HG02885 (cell line): ENCODE measurements around the gene AUTS2.
A peak's percentile ranks its signal among the peaks of the same experiment; 100 is the strongest.

ENCODE experiments used
- ATAC-seq: cut with Tn5 transposase; IDR thresholded peaks from one replicate; pipeline ENCODE4 v1.9.1; 2021; ENCODE audit warnings: mild to moderate bottlenecking; ENCODE audit not compliant: unreplicated experiment, poor library complexity

AUTS2 gene

GRCh38 chr7:70695795-70696083, 1097.5 kb downstream of the AUTS2 start:
- no peak for ATAC-seq

GRCh38 chr7:70696201-70696754, 1098.0 kb downstream of the AUTS2 start:
- ATAC-seq: no peak

GRCh38 chr7:70698219-70698832, 1100.1 kb downstream of the AUTS2 start:
- ATAC-seq: no peak

- ATAC-seq: no peak
These were observed 1101.0 kb downstream of the AUTS2 start for GRCh38 chr7:70699271-70699670.

- ATAC-seq: no peak
These were observed 1102.0 kb downstream of the AUTS2 start for GRCh38 chr7:70700055-70700940.

GRCh38 chr7:70700941-70701425, 1102.7 kb downstream of the AUTS2 start:
- no peak for ATAC-seq

- ATAC-seq: no peak
These were observed 1103.2 kb downstream of the AUTS2 start for GRCh38 chr7:70701477-70701876.

- no peak for ATAC-seq
These were observed 1103.7 kb downstream of the AUTS2 start for GRCh38 chr7:70701991-70702390.

GRCh38 chr7:70703785-70704184, 1105.5 kb downstream of the AUTS2 start:
- ATAC-seq: no peak

GRCh38 chr7:70704831-70705346, 1106.6 kb downstream of the AUTS2 start:
- ATAC-seq: no peak

GRCh38 chr7:70706204-70706603, 1107.9 kb downstream of the AUTS2 start:
- no peak for ATAC-seq

GRCh38 chr7:70706698-70707097, 1108.4 kb downstream of the AUTS2 start:
- ATAC-seq: no peak

GRCh38 chr7:70707823-70708243, 1109.6 kb downstream of the AUTS2 start:
- no peak for ATAC-seq

- peak; percentile 41 for ATAC-seq
These were observed 1111.8 kb downstream of the AUTS2 start for GRCh38 chr7:70710011-70710480.

- ATAC-seq: no peak
These were observed 1112.4 kb downstream of the AUTS2 start for GRCh38 chr7:70710651-70711050.

GRCh38 chr7:70711452-70711851, 1113.2 kb downstream of the AUTS2 start:
- ATAC-seq: no peak

- no peak for ATAC-seq
These were observed 1114.7 kb downstream of the AUTS2 start for GRCh38 chr7:70712942-70713341.

GRCh38 chr7:70714506-70715038, 1116.3 kb downstream of the AUTS2 start:
- no peak for ATAC-seq

GRCh38 chr7:70717553-70718329, 1119.5 kb downstream of the AUTS2 start:
- ATAC-seq: no peak

- no peak for ATAC-seq
These were observed 1120.8 kb downstream of the AUTS2 start for GRCh38 chr7:70719125-70719524.
